K562 (cell line): ENCODE data around the gene FGFR4. TPM values are rescaled to one million over a fixed set of nuclear protein-coding genes. Genes with fewer than 3 reads are reported as not detected.

ENCODE experiments used
- ATAC-seq: fragments of 200-7000 bp; cut with Tn5 transposase; 3 replicates; pipeline ENCODE4 v1.9.1; 2020; ENCODE audit warnings: moderate library complexity
- BruUV-seq: library from RNA; stranded (reverse); fragments of 400-500 nt; replicated peaks from 2 replicates; lab custom pipeline; 2021; lab: Mats Ljungman, UMichigan
- CTCF ChIA-PET: fragments of 300-600 bp; formaldehyde crosslinking; extraction: SDS; loops from one replicate; lab custom pipeline; 2021; ENCODE audit warnings: low intra/inter-chr PET ratio; lab: Yijun Ruan, JAX
- POLR2A ChIA-PET: fragments of 300-600, 350-650 bp; sonication (Branson Sonifier 250); formaldehyde crosslinking; extraction: SDS; loops from one replicate; lab custom pipeline; 2021; ENCODE audit warnings: antibody characterized with exemption, inconsistent platforms; lab: Yijun Ruan, JAX
- DNase-seq, 4 experiments: peaks; one replicate each; pipeline versions ENCODE4 v3.0.0 to v3.0.0-alpha.2; 2011 to 2018; ENCODE audit warnings: low spot score in 3 of 4, mixed read lengths in 3 of 4; ENCODE audit errors: extremely low read depth in 1 of 4
- FAIRE-seq: peaks from 2 replicates; lab custom pipeline; 2011; peaks lifted over from hg19 to GRCh38; lab: Jason Lieb, UNC
- H2AFZ ChIP-seq: 2 replicates; pipeline ENCODE4 v1.6.0; 2011; ENCODE audit warnings: low read depth, low read length, control low read depth, inconsistent platforms
- H3K27ac ChIP-seq: fragments of 200-600 bp; 3 replicates; pipeline ENCODE4 v1.8.0; 2011; ENCODE audit warnings: low read depth, mild to moderate bottlenecking, control low read depth, inconsistent platforms, low read length, moderate library complexity, mixed read lengths; ENCODE audit errors: extremely low read depth
- H3K27me3 ChIP-seq, 2 experiments: fragments of 300-600 bp in 1 of 2; 2 replicates in 1 of 2; 3 replicates in 1 of 2; pipeline versions ENCODE4 v1.6.0 to v1.8.0; 2011; ENCODE audit warnings: inconsistent platforms in 2 of 2, low read length in 2 of 2, mild to moderate bottlenecking in 1 of 2, mixed read lengths in 1 of 2, moderate library complexity in 1 of 2; ENCODE audit not compliant: control insufficient read depth in 2 of 2, insufficient read depth in 2 of 2
- H3K36me3 ChIP-seq: fragments of 300-600 bp; 3 replicates; pipeline ENCODE4 v1.8.0; 2011; ENCODE audit warnings: mild to moderate bottlenecking, low read length, inconsistent platforms; ENCODE audit not compliant: control insufficient read depth, insufficient read depth
- H3K4me1 ChIP-seq, 2 experiments: fragments of 200-600 bp in 1 of 2; replicated peaks in 1 of 2; 2 replicates in 1 of 2; 3 replicates in 1 of 2; pipeline versions ENCODE4 v1.5.1 to v1.8.0; 2011; ENCODE audit warnings: inconsistent platforms in 2 of 2, low read length in 2 of 2, mild to moderate bottlenecking in 1 of 2, mixed read lengths in 1 of 2, moderate library complexity in 1 of 2; ENCODE audit not compliant: control insufficient read depth in 2 of 2, insufficient read depth in 2 of 2
- H3K4me2 ChIP-seq: 2 replicates; pipeline ENCODE4 v1.6.1; 2011; ENCODE audit warnings: low read length, control low read depth, inconsistent platforms, mixed read lengths; ENCODE audit not compliant: insufficient read depth
- H3K4me3 ChIP-seq: fragments of 200-600 bp; sonication (generic), shearing (Covaris generic); 2 replicates; pipeline ENCODE4 v1.5.1; 2016; ENCODE audit warnings: control low read depth, inconsistent platforms
- H3K79me2 ChIP-seq: fragments of 200-600 bp; 3 replicates; pipeline ENCODE4 v1.8.0; 2011; ENCODE audit warnings: low read length, inconsistent platforms; ENCODE audit not compliant: control insufficient read depth, insufficient read depth
- H3K9ac ChIP-seq, 2 experiments: 2 replicates each; pipeline versions ENCODE4 v1.6.0 to v1.6.1; 2011; ENCODE audit warnings: low read depth in 2 of 2, low read length in 2 of 2, control low read depth in 1 of 2, inconsistent platforms in 1 of 2, mild to moderate bottlenecking in 1 of 2, mixed read lengths in 1 of 2; ENCODE audit not compliant: insufficient read depth in 1 of 2
- H3K9me1 ChIP-seq: one replicate; pipeline ENCODE4 v1.6.0; 2011; ENCODE audit warnings: inconsistent platforms, mild to moderate bottlenecking, low read length, moderate library complexity; ENCODE audit not compliant: control insufficient read depth, insufficient read depth
- H3K9me3 ChIP-seq: replicated peaks from 2 replicates; pipeline ENCODE4 v1.5.1; 2011; ENCODE audit warnings: low read depth, low read length, inconsistent platforms; ENCODE audit not compliant: control insufficient read depth, insufficient read depth
- H4K20me1 ChIP-seq: replicated peaks from 2 replicates; pipeline ENCODE4 v1.6.1; 2011; ENCODE audit warnings: low read length, inconsistent platforms, mixed read lengths; ENCODE audit not compliant: control insufficient read depth, insufficient read depth
- BMI1 ChIP-seq: fragments of 150-350 bp; IDR thresholded peaks from 2 replicates; pipeline ENCODE4 v1.6.1; 2014; ENCODE audit warnings: low read length
- KDM5B ChIP-seq: fragments of 200-600 bp; sonication (generic); IDR thresholded peaks from 2 replicates; pipeline ENCODE4 v1.6.1; 2012; ENCODE audit warnings: low read depth, mild to moderate bottlenecking, moderate library complexity, low read length, control low read depth, inconsistent platforms; ENCODE audit not compliant: insufficient replicate concordance
- RBM39 ChIP-seq: fragments of 200-400 bp; formaldehyde crosslinking; optimal IDR thresholded peaks from 2 replicates; pipeline ENCODE3; 2018; ENCODE audit warnings: low read depth, low read length
- whole genome bisulfite sequencing: fragments of 100-300 bp; shearing (Covaris generic); methylation state at CpG from one replicate; pipeline ENCODE4 v1.1.6; 2016; ENCODE audit warnings: low coverage, mixed read lengths; ENCODE audit not compliant: insufficient coverage; ENCODE audit errors: missing lambda C conversion rate; 5-methylcytosine and 5-hydroxymethylcytosine counted together
- in situ Hi-C: fragments of 300-500 bp; cut with MboI; formaldehyde crosslinking; loops from 4 replicates; pipeline ENCODE4 v1.15.0; 2018; ENCODE audit warnings: inconsistent platforms, mixed read lengths
- intact Hi-C: fragments of 100-400 bp; cut with micrococcal nuclease; formaldehyde crosslinking; loops from 2 replicates; pipeline ENCODE4 v1.14.2; 2022
- polyA plus RNA-seq, 8 experiments: library from polyadenylated mRNA; depleted of rRNA in 4 of 8; stranded (reverse) in 5 of 8; unstranded in 3 of 8; fragments of >200 nt; fragmentation: Nextera tagmentation in 2 of 8; fragmentation: Illumina TruSeq in 1 of 8; extraction: Ambion mirVana in 2 of 8; extraction: Trizol in 1 of 8; gene quantifications; 2 replicates each; pipeline versions ENCODE4 v1.2.1 to v1.2.3, GENCODE V29; 2011 to 2014; ENCODE audit warnings: inconsistent platforms in 1 of 8, missing spikeins in 1 of 8
- total RNA-seq, 7 experiments: library from RNA; depleted of rRNA in 6 of 7; stranded (reverse); fragments of >200 nt in 6 of 7; fragmentation: Illumina TruSeq in 2 of 7; extraction: Trizol in 2 of 7; gene quantifications; 2 replicates each; pipeline versions ENCODE4 v1.2.1 to v1.2.3, GENCODE V29; 2011 to 2021; ENCODE audit warnings: low replicate concordance in 1 of 7
- TF ChIP-seq, protein P1 (sequence below): sonication (generic); formaldehyde crosslinking; IDR thresholded peaks from 2 replicates; pipeline ENCODE4 v1.4.0; 2020; ENCODE audit warnings: mild to moderate bottlenecking, missing genetic modification reagents
- TF ChIP-seq, protein P2 (sequence below): fragments of 200-800 bp; sonication (Bioruptor generic); IDR thresholded peaks from 2 replicates; pipeline ENCODE4 v1.6.1; 2017; ENCODE audit warnings: missing genetic modification characterization, missing compliant biosample characterization
- TF ChIP-seq, protein P3 (sequence below): fragments of 250-450 bp; sonication (Bioruptor Pico); IDR thresholded peaks from 2 replicates; pipeline ENCODE4 v1.4.0; 2020
- TF ChIP-seq, protein P4 (sequence below), 2 experiments: fragments of 450-650 bp; formaldehyde crosslinking in 1 of 2; IDR thresholded peaks; 2 replicates each; pipeline versions ENCODE4 v1.4.0 to v1.6.1; 2014 to 2020; ENCODE audit warnings: mild to moderate bottlenecking in 2 of 2, borderline replicate concordance in 1 of 2, low read depth in 1 of 2

The FGFR4 gene
- total and polyA plus RNA-seq, 9 of the 15 experiments (the other 6 are each of a cell fraction or from before 2014, with no cell fraction given): 0.76 to 35.4 (median 7.5) TPM

DNA sequence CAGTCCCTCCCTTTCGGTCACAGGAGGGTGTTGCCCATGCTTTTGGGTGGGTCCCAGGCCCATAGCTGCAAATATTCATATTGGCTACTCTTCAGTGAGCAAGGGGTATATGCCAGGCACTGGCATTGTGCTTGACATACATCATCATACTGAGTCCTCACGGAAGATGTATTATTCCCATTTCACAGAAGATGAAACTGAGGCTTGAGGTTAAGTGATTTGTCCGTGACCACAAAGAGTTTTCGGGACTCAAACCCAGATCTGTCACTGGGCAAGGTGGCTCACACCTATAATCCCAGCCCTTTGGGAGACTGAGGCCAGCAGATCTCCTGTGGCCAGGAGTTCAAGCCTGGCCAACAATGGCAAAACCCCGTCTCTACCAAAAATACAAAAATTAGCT, 6.5 kb upstream of the FGFR4 start (continued):
- no peak for TF ChIP-seq KDM5B
- TF ChIP-seq, protein P1, sequence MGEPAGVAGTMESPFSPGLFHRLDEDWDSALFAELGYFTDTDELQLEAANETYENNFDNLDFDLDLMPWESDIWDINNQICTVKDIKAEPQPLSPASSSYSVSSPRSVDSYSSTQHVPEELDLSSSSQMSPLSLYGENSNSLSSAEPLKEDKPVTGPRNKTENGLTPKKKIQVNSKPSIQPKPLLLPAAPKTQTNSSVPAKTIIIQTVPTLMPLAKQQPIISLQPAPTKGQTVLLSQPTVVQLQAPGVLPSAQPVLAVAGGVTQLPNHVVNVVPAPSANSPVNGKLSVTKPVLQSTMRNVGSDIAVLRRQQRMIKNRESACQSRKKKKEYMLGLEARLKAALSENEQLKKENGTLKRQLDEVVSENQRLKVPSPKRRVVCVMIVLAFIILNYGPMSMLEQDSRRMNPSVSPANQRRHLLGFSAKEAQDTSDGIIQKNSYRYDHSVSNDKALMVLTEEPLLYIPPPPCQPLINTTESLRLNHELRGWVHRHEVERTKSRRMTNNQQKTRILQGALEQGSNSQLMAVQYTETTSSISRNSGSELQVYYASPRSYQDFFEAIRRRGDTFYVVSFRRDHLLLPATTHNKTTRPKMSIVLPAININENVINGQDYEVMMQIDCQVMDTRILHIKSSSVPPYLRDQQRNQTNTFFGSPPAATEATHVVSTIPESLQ (CRISPR knock-in tag): no peak

DNA sequence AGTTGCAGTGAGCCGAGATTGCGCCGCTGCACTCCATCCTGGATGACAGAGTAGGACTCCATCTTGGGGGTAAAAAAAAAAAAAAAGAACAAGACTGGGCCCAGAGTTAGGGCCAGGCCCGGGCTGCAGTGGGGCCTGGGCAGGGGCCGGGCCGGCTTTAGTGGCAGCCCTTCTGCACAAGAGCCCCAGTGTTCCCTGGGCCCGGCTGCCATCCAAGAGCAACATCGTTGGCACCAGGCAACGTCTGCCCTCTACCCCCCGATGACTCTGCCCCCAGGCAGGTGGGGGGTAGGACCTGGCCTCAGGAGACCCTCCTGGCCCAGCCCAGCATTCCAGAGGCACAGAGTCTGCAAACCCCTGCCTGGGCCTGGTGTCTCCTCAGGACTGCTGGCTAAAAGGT, 4.9 kb upstream of the FGFR4 start:
- ChIA-PET CTCF (no interaction called here), POLR2A (interaction anchor here (1.5 kb wide), 1 partner anchor 10 kb away, joined by 4 read pairs; no protein-coding TSS in a partner anchor)
- Histone ChIP-seq H3K4me2 (no peak overlapping the region), H4K20me1 (no peaks in the 10 kb centered on the region), H3K4me1 (peaks cover 10% of the 10 kb centered on the region in 2 experiments; a peak in 4 of 5 replicates), H3K4me3 (no peak overlapping the region), H3K27me3 (no peaks in the 10 kb centered on the region), H3K9me1 (no peaks in the 10 kb centered on the region), H3K27ac (no peak overlapping the region), H3K79me2 (no peaks in the 10 kb centered on the region), H3K9ac (no peak overlapping the region), H3K36me3 (no peaks in the 10 kb centered on the region), H3K9me3 (no peaks in the 10 kb centered on the region), H2AFZ (no peak overlapping the region)
- 59% methylated on average over 7 of the region's 10 CpGs for WGBS
- intact Hi-C loops: no loop called here
- no TSS peak for BruUV-seq
- no peak for ATAC-seq
- in situ Hi-C loops: no loop called here
- FAIRE-seq: no peak
- DNase-seq: no peak
- TF ChIP-seq, protein P2, sequence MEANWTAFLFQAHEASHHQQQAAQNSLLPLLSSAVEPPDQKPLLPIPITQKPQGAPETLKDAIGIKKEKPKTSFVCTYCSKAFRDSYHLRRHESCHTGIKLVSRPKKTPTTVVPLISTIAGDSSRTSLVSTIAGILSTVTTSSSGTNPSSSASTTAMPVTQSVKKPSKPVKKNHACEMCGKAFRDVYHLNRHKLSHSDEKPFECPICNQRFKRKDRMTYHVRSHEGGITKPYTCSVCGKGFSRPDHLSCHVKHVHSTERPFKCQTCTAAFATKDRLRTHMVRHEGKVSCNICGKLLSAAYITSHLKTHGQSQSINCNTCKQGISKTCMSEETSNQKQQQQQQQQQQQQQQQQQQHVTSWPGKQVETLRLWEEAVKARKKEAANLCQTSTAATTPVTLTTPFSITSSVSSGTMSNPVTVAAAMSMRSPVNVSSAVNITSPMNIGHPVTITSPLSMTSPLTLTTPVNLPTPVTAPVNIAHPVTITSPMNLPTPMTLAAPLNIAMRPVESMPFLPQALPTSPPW (CRISPR knock-in tag): no peak
- TF ChIP-seq BMI1 (no peak), RBM39 (no peak)
- TF ChIP-seq, protein P3, sequence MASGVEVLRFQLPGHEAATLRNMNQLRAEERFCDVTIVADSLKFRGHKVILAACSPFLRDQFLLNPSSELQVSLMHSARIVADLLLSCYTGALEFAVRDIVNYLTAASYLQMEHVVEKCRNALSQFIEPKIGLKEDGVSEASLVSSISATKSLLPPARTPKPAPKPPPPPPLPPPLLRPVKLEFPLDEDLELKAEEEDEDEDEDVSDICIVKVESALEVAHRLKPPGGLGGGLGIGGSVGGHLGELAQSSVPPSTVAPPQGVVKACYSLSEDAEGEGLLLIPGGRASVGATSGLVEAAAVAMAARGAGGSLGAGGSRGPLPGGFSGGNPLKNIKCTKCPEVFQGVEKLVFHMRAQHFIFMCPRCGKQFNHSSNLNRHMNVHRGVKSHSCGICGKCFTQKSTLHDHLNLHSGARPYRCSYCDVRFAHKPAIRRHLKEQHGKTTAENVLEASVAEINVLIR (CRISPR knock-in tag): no peak
- TF ChIP-seq, protein P4, sequence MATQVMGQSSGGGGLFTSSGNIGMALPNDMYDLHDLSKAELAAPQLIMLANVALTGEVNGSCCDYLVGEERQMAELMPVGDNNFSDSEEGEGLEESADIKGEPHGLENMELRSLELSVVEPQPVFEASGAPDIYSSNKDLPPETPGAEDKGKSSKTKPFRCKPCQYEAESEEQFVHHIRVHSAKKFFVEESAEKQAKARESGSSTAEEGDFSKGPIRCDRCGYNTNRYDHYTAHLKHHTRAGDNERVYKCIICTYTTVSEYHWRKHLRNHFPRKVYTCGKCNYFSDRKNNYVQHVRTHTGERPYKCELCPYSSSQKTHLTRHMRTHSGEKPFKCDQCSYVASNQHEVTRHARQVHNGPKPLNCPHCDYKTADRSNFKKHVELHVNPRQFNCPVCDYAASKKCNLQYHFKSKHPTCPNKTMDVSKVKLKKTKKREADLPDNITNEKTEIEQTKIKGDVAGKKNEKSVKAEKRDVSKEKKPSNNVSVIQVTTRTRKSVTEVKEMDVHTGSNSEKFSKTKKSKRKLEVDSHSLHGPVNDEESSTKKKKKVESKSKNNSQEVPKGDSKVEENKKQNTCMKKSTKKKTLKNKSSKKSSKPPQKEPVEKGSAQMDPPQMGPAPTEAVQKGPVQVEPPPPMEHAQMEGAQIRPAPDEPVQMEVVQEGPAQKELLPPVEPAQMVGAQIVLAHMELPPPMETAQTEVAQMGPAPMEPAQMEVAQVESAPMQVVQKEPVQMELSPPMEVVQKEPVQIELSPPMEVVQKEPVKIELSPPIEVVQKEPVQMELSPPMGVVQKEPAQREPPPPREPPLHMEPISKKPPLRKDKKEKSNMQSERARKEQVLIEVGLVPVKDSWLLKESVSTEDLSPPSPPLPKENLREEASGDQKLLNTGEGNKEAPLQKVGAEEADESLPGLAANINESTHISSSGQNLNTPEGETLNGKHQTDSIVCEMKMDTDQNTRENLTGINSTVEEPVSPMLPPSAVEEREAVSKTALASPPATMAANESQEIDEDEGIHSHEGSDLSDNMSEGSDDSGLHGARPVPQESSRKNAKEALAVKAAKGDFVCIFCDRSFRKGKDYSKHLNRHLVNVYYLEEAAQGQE (IDR thresholded peaks at IDR 0.05; ENCODE audit: borderline replicate concordance): no peak
- TF ChIP-seq, protein P4 (CRISPR knock-in tag; IDR thresholded peaks at IDR 0.05; ENCODE audit: low read depth): no peak
